ENCODE measurements around the gene FANCE.
"Not testable (repeated sequence)": the region's sequence is repeated elsewhere in the genome, so short reads cannot be mapped to it uniquely, and the experiment has no call there.

The FANCE gene

GRCh38 chr6:35501784-35502183 lies 49.6 kb downstream of the FANCE start:
- peaks cover 23% of the 10 kb centered on the region for H3K27me3 Mint-ChIP-seq
- H3K9me3 Mint-ChIP-seq = no peaks in the 10 kb centered on the region
- no peak overlapping the region for H3K4me3 Mint-ChIP-seq
- no peak for DNase-seq
- H3K36me3 Mint-ChIP-seq (ENCODE audit: low read depth) = no peaks in the 10 kb centered on the region
- H3K4me1 Mint-ChIP-seq (ENCODE audit: low read depth) = peaks cover 11% of the 10 kb centered on the region
- H3K27ac Mint-ChIP-seq = no peak overlapping the region

- H3K4me3 Mint-ChIP-seq = no peak overlapping the region
- no peaks in the 10 kb centered on the region for H3K36me3 Mint-ChIP-seq (ENCODE audit: low read depth)
- H3K27me3 Mint-ChIP-seq = peaks cover 20% of the 10 kb centered on the region
- H3K4me1 Mint-ChIP-seq (ENCODE audit: low read depth) = peaks cover 3% of the 10 kb centered on the region
- no peaks in the 10 kb centered on the region for H3K9me3 Mint-ChIP-seq
- no peak for DNase-seq
- H3K27ac Mint-ChIP-seq = no peak overlapping the region
Observed at GRCh38 chr6:35503534-35503933, 51.4 kb downstream of the FANCE start.

GRCh38 chr6:35505999-35506412 lies 53.9 kb downstream of the FANCE start:
- no peak for DNase-seq
- Mint-ChIP-seq H3K36me3 (ENCODE audit: low read depth) (no peaks in the 10 kb centered on the region), H3K27me3 (peaks cover 30% of the 10 kb centered on the region), H3K4me1 (ENCODE audit: low read depth) (no peaks in the 10 kb centered on the region), H3K27ac (no peak overlapping the region), H3K4me3 (no peak overlapping the region), H3K9me3 (no peaks in the 10 kb centered on the region)

GRCh38 chr6:35506536-35506935 lies 54.4 kb downstream of the FANCE start:
- H3K27me3 Mint-ChIP-seq = peaks cover 34% of the 10 kb centered on the region
- H3K9me3 Mint-ChIP-seq = no peaks in the 10 kb centered on the region
- no peak overlapping the region for H3K4me3 Mint-ChIP-seq
- no peaks in the 10 kb centered on the region for H3K4me1 Mint-ChIP-seq (ENCODE audit: low read depth)
- no peak for DNase-seq
- no peaks in the 10 kb centered on the region for H3K36me3 Mint-ChIP-seq (ENCODE audit: low read depth)
- H3K27ac Mint-ChIP-seq = no peak overlapping the region

GRCh38 chr6:35507221-35507620 lies 55.1 kb downstream of the FANCE start:
- H3K4me1 Mint-ChIP-seq (ENCODE audit: low read depth) = no peaks in the 10 kb centered on the region
- DNase-seq = no peak
- H3K27me3 Mint-ChIP-seq = peaks cover 32% of the 10 kb centered on the region
- no peak overlapping the region for H3K27ac Mint-ChIP-seq
- H3K9me3 Mint-ChIP-seq = no peaks in the 10 kb centered on the region
- no peak overlapping the region for H3K4me3 Mint-ChIP-seq
- H3K36me3 Mint-ChIP-seq (ENCODE audit: low read depth) = no peaks in the 10 kb centered on the region

- H3K4me3 Mint-ChIP-seq = no peak overlapping the region
- no peaks in the 10 kb centered on the region for H3K9me3 Mint-ChIP-seq
- no peaks in the 10 kb centered on the region for H3K36me3 Mint-ChIP-seq (ENCODE audit: low read depth)
- H3K27me3 Mint-ChIP-seq = peaks cover 29% of the 10 kb centered on the region
- no peaks in the 10 kb centered on the region for H3K4me1 Mint-ChIP-seq (ENCODE audit: low read depth)
- no peak for DNase-seq
- H3K27ac Mint-ChIP-seq = no peak overlapping the region
Observed at GRCh38 chr6:35508027-35508426, 55.9 kb downstream of the FANCE start.

GRCh38 chr6:35508542-35508941 lies 56.4 kb downstream of the FANCE start:
- no peak overlapping the region for H3K27ac Mint-ChIP-seq
- peaks cover 24% of the 10 kb centered on the region for H3K27me3 Mint-ChIP-seq
- DNase-seq = no peak
- no peaks in the 10 kb centered on the region for H3K4me1 Mint-ChIP-seq (ENCODE audit: low read depth)
- no peak overlapping the region for H3K4me3 Mint-ChIP-seq
- no peaks in the 10 kb centered on the region for H3K36me3 Mint-ChIP-seq (ENCODE audit: low read depth)
- no peaks in the 10 kb centered on the region for H3K9me3 Mint-ChIP-seq

- Mint-ChIP-seq H3K9me3 (no peaks in the 10 kb centered on the region), H3K36me3 (ENCODE audit: low read depth) (no peaks in the 10 kb centered on the region), H3K4me3 (no peak overlapping the region), H3K27ac (no peak overlapping the region), H3K27me3 (peaks cover 22% of the 10 kb centered on the region), H3K4me1 (ENCODE audit: low read depth) (no peaks in the 10 kb centered on the region)
- DNase-seq = no peak
Observed at GRCh38 chr6:35510916-35511561, 58.9 kb downstream of the FANCE start.

- Mint-ChIP-seq H3K4me1 (ENCODE audit: low read depth) (no peaks in the 10 kb centered on the region), H3K9me3 (no peaks in the 10 kb centered on the region), H3K36me3 (ENCODE audit: low read depth) (no peaks in the 10 kb centered on the region), H3K27ac (no peak overlapping the region), H3K27me3 (peaks cover 22% of the 10 kb centered on the region), H3K4me3 (no peak overlapping the region)
- no peak for DNase-seq
Observed at GRCh38 chr6:35511562-35511941, 59.4 kb downstream of the FANCE start.

GRCh38 chr6:35512006-35512405 lies 59.9 kb downstream of the FANCE start:
- DNase-seq = no peak
- no peak overlapping the region for H3K4me3 Mint-ChIP-seq
- H3K27me3 Mint-ChIP-seq = peaks cover 22% of the 10 kb centered on the region
- no peaks in the 10 kb centered on the region for H3K4me1 Mint-ChIP-seq (ENCODE audit: low read depth)
- H3K36me3 Mint-ChIP-seq (ENCODE audit: low read depth) = no peaks in the 10 kb centered on the region
- H3K9me3 Mint-ChIP-seq = no peaks in the 10 kb centered on the region
- no peak overlapping the region for H3K27ac Mint-ChIP-seq

GRCh38 chr6:35512740-35513139 lies 60.6 kb downstream of the FANCE start, which contains the start of gene TULP1:
Gene TULP1 (minus strand): TSS chr6:35512896. CDS start chr6:35512858, 38 bp downstream.
- no peaks in the 10 kb centered on the region for H3K36me3 Mint-ChIP-seq (ENCODE audit: low read depth)
- H3K9me3 Mint-ChIP-seq = no peaks in the 10 kb centered on the region
- peaks cover 22% of the 10 kb centered on the region for H3K27me3 Mint-ChIP-seq
- no peak for DNase-seq
- no peak within 1 kb of the TSS for H3K4me3 Mint-ChIP-seq
- H3K27ac Mint-ChIP-seq = no peak within 1 kb of the TSS
- H3K4me1 Mint-ChIP-seq (ENCODE audit: low read depth) = no peaks in the 10 kb centered on the region

- Mint-ChIP-seq H3K9me3 (no peaks in the 10 kb centered on the region), H3K27me3 (peaks cover 19% of the 10 kb centered on the region), H3K4me1 (ENCODE audit: low read depth) (no peaks in the 10 kb centered on the region), H3K36me3 (ENCODE audit: low read depth) (no peaks in the 10 kb centered on the region), H3K27ac (no peak overlapping the region), H3K4me3 (no peak overlapping the region)
- DNase-seq = no peak
Observed at GRCh38 chr6:35514587-35514986, 62.4 kb downstream of the FANCE start.

GRCh38 chr6:35515939-35516338 lies 63.8 kb downstream of the FANCE start:
- not testable (repeated sequence) for H3K27me3 Mint-ChIP-seq; H3K36me3 Mint-ChIP-seq (ENCODE audit: low read depth); H3K4me1 Mint-ChIP-seq (ENCODE audit: low read depth); H3K4me3 Mint-ChIP-seq; DNase-seq; H3K27ac Mint-ChIP-seq; H3K9me3 Mint-ChIP-seq
